GM04504 (cell line): ENCODE data around the gene HNMT.
"Not testable (repeated sequence)": the region's sequence is repeated elsewhere in the genome, so short reads cannot be mapped to it uniquely, and the experiment has no call there.

ENCODE experiments used
- DNase-seq: peaks from one replicate; pipeline ENCODE4 v3.0.0-alpha.2; 2012; ENCODE audit warnings: low read depth

Gene HNMT

GRCh38 chr2:137946227-137946626 is 18.0 kb upstream of the HNMT start:
- DNase-seq = no peak

- DNase-seq = no peak
These were observed 17.1 kb upstream of the HNMT start for GRCh38 chr2:137947032-137947727.

- DNase-seq = no peak
These were observed 16.4 kb upstream of the HNMT start for GRCh38 chr2:137947728-137948336.

GRCh38 chr2:137948894-137949293 is 15.4 kb upstream of the HNMT start:
- DNase-seq = no peak

GRCh38 chr2:137950238-137950637 is 14.0 kb upstream of the HNMT start:
- DNase-seq = no peak

- DNase-seq = no peak
These were observed 12.7 kb upstream of the HNMT start for GRCh38 chr2:137951586-137951985.

GRCh38 chr2:137952586-137953129 is 11.6 kb upstream of the HNMT start:
- DNase-seq = no peak

GRCh38 chr2:137955536-137955935 is 8.7 kb upstream of the HNMT start:
- DNase-seq = no peak

- peak; percentile 77 for DNase-seq
These were observed 7.2 kb upstream of the HNMT start for GRCh38 chr2:137957033-137957432.

GRCh38 chr2:137959166-137959565 is 5.1 kb upstream of the HNMT start:
- no peak for DNase-seq

- no peak for DNase-seq
These were observed 4.0 kb upstream of the HNMT start for GRCh38 chr2:137960223-137960622.

- no peak for DNase-seq
These were observed 2.7 kb upstream of the HNMT start for GRCh38 chr2:137961602-137962001.

GRCh38 chr2:137963535-137964065 is 673 bp upstream of the HNMT start:
- DNase-seq = no peak

GRCh38 chr2:137964859-137965459 is 686 bp downstream of the HNMT start:
- no peak for DNase-seq

- no peak for DNase-seq
These were observed 1.8 kb downstream of the HNMT start for GRCh38 chr2:137966043-137966442.

GRCh38 chr2:137967042-137967441 is 2.8 kb downstream of the HNMT start:
- DNase-seq = no peak

GRCh38 chr2:137968477-137969417 is 4.5 kb downstream of the HNMT start:
- DNase-seq = no peak

- peak; percentile 80 for DNase-seq
These were observed 5.1 kb downstream of the HNMT start for GRCh38 chr2:137969418-137969765.

GRCh38 chr2:137969876-137970275 is 5.6 kb downstream of the HNMT start:
- no peak for DNase-seq

GRCh38 chr2:137971259-137971658 is 7.0 kb downstream of the HNMT start:
- DNase-seq = not testable (repeated sequence)

- no peak for DNase-seq
These were observed 9.0 kb downstream of the HNMT start for GRCh38 chr2:137973280-137973679.
